HG03108 (cell line): ENCODE results near the gene C1orf115.
"Not testable (repeated sequence)": the region's sequence is repeated elsewhere in the genome, so short reads cannot be mapped to it uniquely, and the experiment has no call there.

ENCODE experiments used
- ATAC-seq: cut with Tn5 transposase; IDR thresholded peaks from one replicate; pipeline ENCODE4 v1.9.1; 2021; ENCODE audit warnings: moderate library complexity; ENCODE audit not compliant: unreplicated experiment

The C1orf115 gene

DNA sequence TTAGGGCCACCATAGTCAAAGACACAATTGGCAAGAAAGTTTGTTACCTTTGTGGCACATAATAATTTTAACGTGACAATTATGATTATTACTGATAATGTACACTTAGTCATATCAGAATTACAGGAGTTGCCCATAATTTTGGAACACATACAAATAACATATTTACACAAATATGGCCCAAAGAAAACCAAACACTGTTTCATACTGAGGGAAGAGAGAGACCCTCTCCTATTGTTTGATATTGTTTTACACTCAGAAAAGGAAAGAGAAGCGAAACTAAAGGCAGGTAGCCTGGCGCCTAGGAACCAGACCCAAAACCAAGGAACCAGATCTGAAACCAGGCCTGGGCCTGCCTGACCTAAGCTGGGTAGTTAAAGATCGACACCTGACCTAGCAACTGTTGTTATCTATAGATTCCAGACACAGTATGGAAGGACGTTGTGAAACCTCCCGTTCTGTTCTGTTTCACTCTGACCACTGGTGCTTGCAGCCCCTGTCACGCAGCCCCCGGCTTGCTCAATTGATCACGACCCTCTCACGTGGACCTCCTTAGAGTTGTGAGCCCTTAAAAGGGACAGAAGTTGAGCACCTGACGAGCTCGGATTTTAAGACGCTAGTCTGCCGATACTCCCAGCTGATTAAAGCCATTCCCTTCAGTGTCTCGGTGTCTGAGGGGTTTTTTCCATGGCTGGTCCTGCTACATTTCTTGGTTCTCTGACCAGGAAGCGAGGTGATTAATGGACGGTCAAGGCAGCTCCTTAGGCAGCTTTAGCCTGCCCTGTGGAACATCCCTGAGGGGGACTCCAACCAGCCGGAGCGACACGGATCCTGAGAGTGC lies 27.9 kb downstream of the C1orf115 start:
- no peak for ATAC-seq

DNA sequence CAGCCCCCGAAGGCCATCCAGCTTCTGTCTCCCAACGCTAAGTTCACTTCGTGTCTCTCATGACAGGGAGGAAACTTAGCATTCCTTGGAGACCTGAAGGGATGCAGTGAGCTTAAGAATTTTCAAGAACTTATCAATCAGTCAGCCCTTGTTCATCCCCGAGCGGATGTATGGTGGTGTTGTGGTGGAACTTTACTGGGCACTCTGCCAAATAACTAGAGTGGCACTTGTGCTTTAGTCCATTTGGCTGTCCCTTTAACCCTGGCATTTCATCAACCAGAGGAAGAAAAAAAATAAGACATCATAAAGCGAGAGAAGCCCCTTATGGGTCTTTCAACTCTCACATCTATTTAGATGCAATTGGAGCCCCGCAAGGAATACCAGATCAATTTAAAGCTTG lies 31.1 kb downstream of the C1orf115 start:
- not testable (repeated sequence) for ATAC-seq

DNA sequence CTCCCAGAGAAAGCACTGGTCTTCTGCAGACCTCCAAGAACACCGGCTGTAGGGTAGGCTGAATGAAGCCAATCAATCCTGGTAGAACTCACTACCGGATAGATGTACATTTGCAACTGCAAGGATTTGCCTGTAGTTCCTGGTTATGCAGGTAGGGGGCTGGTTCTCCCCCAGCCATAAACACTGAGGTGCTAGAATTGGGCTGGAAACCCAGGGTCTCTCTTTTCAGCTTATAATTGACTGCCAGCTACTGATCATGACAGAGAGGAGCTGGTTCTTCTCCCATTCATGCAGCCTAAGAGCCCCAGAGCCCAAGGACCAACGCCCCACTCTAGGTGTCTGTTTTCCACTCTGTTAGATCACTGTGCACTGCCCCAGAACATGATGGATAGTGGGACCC lies 36.5 kb downstream of the C1orf115 start:
- ATAC-seq, result no peak

DNA sequence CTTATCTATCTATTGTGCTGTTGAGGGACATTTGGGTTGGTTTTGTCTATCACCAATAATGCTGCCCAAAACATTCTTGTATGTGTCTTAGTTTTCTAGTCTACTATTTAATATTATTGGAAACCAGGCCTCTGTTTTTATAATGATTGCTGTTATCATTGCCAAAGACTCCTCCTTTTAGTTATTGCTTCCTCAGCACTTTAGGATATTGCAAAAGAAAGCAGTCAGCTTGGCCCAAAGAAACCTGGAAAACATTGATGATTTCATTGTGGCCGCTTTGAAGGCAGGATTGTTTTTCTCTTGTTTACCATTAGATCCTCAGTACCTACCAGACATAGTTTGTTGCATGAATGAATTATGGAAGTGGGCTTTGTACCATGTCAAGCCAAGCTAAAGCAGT lies 37.4 kb downstream of the C1orf115 start:
- ATAC-seq, result no peak

DNA sequence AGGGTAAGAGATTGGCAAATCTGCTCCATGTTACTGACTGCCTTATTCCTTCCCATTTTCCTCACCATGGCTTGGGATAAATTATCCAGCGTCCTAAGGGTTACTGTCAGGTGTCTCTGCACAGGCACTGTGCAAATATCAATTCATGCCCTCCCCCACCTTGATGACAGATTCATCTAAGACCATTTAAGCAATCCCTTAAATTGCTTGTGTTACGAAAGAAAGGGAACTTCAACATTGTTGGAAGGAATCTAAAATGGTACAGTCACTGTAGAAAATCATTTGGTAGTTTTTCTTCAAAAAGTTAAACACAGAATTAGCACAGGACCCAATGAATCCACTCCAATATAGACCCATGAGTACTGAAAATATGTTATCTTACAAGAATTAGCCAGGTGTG lies 40.3 kb downstream of the C1orf115 start:
- ATAC-seq, result no peak

DNA sequence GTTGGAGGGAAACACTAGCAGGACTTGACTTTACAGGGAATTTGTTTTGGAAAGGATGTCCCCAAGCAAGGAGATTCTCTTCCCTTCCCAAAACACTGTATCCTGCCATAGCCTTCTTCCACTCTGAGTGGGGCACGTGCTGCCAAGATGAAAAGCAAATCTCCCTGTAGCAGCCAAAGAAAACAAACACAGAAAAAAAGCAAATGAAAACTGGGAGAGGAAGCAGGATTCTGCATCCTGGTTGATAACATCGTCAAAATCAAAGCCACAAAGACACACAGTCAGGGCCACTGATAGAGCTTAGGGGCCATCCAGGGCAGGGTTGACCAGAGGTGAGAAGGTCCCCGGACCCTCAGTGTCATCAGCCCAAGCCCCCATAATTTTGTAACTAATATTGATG lies 42.0 kb downstream of the C1orf115 start:
- no peak for ATAC-seq

DNA sequence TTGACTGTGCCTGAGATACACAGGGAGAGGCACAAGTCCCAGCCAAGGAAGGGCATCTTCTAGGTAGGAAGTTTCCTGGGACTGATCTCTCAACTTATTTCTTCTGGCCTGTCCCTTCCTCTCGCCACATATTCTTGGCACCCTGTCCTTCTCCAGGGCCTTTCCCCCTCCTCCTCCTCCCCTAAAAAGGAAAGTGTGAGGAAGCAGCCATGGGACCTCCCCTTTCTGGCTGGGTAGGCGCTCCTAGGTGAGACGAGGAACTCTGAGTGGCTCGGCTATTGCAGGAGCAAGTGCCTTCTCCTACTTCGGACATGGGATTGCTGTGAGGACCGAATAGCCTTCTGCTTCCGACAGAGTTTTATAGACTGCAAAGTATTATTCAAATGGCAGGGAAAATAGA lies 42.5 kb downstream of the C1orf115 start:
- ATAC-seq, result no peak

DNA sequence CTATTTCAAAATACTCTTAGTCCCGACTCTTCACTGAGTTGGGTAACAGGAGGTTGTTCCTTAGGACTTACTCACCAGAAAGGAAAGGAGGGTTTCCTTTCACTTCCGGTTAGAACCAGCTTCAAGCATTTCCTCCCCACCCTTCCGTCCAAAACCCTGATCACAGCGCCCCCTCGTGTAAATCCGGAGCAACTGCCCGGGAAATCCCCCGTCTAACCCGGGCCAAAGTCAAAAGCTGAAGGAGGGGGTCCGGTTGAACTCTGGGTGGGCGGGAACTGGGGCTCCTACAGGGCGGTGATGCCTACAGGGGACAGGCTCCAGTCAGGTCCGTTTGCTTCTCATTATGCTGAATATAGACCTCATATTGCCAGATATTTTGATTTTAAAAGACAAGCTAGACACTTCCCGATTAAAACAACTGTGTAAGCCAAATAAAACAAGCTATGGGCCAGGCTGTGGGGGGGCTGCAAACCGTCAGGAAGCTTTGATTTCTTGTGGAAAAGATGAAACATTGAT lies 43.0 kb downstream of the C1orf115 start:
- peak; percentile 88 for ATAC-seq

DNA sequence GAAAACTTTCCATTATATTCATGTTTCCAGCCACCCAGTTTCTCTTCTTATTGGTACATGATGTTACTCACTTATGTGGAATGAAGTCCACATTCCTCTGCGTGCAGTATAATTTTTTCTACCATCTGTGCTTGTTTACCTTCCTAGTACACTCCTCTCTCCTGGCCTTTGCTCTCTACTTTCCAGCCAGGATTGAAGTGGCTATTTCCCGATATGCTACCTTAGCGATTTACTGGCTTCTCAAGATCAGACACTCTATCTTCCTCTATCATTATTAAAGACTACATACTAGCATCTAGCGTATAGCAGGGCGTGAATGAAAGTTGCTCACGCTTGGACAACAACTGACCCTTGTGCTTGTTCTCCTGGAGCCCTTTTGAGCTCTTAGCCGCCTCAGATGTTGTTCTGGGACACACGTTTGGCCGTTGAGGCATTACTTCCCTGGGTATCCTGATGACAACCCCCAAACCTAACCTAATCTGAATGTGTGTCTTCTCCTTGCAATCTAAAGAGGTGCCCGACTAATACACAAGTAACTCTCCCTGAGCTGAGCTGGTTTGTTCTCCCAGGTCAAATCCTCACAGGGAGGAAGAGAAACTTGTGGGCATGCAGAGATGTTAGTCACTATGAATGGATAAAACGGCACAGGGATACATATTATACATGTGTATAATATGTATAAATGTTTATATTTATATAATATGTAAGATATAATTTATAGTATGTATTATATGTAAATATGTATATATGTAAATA lies 44.6 kb downstream of the C1orf115 start:
- no peak for ATAC-seq

DNA sequence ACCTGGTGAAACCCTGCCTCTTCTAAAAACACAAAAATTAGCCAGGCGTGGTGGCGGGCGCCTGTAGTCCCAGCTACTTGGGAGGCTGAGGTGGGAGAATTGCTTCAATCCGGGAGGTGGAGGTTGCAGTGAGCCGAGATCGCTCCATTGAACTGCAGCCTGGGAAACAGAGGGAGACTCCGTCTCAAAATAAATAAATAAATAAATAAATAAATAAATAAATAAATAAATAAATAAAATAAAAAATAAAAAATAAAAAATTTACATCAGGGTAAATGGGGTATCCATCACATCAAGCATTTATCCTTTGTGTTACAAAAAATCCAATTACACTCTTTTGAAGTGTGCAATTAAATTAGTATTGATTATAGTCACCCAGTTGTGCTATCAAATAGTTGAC lies 46.1 kb downstream of the C1orf115 start:
- not testable (repeated sequence) for ATAC-seq

DNA sequence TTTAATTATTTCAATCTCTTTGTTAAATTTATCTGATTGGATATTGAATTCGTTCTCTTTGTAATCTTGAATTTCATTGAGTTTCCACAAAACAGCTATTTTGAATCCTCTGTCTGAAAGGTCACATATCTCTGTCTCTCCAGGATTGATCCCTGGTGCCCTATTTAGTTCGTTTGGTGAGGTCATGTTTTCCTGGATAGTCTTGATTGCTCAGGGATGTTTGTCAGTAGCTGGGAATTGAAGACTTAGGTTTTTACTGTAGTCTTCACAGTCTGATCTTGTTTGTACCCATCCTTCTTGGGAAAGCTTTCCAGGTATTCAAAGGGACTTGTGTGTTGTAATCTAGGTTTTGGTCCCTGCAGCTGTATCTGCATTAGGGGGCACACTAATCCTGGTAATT lies 51.2 kb downstream of the C1orf115 start:
- ATAC-seq, result no peak

DNA sequence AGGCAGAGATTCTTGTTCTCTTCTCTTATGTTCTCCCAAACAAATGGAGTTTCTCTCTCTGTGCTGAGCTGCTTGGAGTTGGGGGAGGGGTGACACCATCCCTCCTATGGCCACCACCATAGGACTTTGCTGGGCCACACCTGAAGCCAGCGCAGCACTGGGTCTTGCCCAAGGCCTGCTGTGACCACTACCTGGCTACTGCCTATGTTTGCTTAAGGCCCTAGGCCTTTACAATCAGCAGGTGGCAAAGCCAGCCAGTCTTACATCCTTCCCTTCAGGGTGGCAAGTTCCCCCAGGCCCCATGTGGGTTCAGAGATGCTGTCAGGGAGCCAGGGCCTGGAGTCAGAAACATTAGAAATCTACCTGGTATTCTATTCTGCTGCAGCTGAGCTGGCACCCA lies 51.7 kb downstream of the C1orf115 start:
- no peak for ATAC-seq

DNA sequence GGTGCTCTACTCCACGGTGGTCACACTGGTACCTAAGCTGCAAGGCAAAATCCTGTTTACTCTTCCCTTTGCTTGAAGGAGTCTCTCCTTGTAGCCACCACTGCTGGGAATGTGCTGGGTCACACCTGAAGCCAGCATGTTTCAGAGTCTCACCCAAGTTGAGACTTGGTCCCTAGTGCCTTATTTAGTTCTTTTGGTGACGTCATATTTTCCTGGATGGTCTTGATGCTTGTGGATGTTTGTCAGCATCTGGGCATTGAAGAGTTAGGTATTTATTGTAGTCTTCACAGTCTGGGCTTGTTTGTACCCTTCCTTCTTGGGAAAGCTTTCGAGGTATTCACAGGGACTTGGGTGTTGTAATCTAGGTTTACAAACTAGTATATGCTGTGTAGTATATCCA lies 52.4 kb downstream of the C1orf115 start:
- ATAC-seq, result no peak

DNA sequence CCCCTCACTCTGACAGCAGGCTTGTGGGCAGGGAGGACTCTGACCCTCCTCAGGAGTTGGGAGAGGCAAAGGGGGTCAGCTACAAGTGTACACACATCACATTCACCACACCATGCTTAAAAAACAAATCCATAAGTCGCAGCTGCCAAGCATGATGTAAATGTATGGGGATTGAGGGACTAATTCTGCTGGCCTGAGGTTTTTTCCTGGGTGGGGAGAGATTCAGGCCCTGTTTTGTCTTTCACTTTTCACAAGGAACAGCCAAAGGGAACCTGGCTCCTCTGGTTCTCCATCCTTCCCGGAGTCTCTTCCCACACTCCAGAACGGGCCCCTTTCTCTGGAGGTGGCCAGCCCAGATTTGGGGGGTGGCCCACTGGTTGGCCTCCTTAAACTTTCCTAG lies 56.7 kb downstream of the C1orf115 start:
- no peak for ATAC-seq

DNA sequence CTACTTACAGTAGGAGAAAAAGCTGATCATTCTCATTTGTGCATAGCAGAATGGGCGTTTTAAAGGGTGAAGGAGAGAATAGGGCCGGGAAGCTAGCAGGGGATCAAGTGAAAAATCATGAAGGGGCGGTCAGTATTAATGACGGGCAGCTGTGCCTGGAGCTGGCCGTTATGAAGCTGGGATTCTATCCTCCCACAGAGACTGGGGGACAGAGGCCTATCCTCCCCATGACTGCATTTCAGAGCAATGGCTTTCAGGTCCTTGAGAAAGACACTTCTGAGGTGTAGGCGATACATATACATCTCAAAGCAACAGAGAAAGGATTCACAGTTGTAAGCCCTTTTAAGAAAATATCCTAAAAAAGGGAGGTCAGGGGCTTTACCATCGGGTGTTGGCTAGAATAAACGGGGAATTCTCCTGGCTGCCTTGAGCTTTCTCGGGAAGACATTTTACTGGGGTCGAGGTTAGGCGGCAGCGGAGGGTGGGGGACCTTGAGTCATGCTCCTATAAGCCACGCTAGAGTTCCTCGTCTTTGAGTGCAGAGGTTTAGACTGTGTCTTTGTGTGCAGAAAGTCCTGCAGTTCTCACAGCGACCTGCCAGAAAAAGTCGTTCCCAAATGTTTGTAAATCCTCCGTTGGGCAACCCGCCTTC lies 57.4 kb downstream of the C1orf115 start:
- ATAC-seq, result peak; percentile 3

DNA sequence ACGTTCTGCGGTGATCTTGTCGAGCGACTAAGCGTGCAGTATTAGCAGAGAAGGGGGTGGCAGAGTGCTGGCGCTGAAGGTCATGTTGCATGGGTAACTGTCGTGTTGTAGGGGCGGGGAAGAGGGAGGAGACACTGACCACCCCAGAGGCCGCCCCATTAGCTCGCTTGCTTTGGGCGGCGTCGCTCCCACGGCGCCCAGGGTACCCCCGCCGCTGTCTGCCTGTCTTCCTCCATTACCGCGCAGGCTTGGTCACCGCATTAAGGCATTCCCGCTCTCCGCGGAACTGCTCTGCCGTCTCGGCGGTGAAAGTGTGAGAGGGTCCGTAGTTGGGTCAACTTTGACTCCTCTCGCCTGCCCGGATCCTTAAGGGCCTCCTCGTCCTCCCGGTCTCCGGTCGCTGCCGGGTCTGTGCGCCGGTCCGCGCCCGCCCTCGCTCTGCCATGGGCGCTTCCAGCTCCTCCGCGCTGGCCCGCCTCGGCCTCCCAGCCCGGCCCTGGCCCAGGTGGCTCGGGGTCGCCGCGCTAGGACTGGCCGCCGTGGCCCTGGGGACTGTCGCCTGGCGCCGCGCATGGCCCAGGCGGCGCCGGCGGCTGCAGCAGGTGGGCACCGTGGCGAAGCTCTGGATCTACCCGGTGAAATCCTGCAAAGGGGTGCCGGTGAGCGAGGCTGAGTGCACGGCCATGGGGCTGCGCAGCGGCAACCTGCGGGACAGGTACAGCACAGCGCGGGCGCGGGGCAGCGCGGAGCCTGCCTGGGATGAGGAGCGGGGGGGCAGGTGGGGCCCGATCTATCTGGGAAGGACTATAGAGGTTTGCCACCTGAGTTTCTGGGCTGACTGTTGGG lies 58.1 kb downstream of the C1orf115 start, which contains the start of gene MTARC2:
TSS of gene MTARC2 (plus strand) at position 234 of the 846 bp plus-strand sequence. CDS start at position 444, 210 bp downstream.
- peak; percentile 91 for ATAC-seq
